ENCODE data around the gene ERG.

The ERG gene

DNA sequence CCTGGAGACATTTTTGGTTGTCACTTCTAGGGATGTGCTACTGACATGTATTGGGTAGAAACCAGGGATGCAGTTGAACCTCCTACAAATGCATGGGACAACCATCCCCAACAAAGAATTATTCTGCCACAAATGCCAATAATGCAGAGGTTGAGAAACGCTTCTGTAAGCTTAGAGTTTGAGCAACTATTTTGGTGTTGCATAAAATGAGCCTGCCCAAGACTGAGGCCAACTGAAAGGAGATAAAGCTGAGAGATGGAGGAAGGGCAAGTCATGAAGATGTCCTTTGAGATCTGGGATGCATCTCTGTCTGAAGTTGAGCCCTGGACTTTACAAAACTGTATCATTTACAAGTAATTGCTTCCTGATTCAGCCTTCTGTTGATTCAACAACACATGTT lies 134.6 kb downstream of the ERG start:
- TF ChIP-seq, protein P1, sequence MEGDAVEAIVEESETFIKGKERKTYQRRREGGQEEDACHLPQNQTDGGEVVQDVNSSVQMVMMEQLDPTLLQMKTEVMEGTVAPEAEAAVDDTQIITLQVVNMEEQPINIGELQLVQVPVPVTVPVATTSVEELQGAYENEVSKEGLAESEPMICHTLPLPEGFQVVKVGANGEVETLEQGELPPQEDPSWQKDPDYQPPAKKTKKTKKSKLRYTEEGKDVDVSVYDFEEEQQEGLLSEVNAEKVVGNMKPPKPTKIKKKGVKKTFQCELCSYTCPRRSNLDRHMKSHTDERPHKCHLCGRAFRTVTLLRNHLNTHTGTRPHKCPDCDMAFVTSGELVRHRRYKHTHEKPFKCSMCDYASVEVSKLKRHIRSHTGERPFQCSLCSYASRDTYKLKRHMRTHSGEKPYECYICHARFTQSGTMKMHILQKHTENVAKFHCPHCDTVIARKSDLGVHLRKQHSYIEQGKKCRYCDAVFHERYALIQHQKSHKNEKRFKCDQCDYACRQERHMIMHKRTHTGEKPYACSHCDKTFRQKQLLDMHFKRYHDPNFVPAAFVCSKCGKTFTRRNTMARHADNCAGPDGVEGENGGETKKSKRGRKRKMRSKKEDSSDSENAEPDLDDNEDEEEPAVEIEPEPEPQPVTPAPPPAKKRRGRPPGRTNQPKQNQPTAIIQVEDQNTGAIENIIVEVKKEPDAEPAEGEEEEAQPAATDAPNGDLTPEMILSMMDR (conservative IDR thresholded peaks at IDR 0.05; ENCODE audit: low read depth) = no peak
- POLR2A ChIA-PET (ENCODE audit: low non-redundant PET) = no interaction called here
- no peak for DNase-seq (ENCODE audit: low spot score)
- CTCF ChIA-PET = no interaction called here
- no peak overlapping the region for H3K27ac ChIP-seq

DNA sequence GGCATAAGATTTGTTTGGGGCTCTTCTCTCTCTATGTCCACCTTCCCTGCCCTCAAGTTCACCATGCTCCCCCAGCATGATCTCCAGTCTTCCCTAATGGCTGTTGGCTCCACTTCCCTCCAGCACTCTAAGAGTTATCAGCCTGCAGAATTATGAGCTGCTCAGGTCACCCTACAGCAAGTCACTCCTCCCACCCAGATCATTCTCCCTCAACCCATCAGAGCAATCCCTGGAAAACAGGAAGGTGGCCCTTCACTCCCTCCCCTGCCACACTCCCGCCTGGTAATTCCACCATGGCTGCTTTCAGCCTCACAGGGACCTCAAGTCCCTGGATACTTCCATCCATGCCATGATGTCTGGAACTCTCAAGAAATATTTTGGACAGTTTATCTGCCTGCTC lies 137.0 kb downstream of the ERG start:
- POLR2A ChIA-PET (ENCODE audit: low non-redundant PET) = no interaction called here

DNA sequence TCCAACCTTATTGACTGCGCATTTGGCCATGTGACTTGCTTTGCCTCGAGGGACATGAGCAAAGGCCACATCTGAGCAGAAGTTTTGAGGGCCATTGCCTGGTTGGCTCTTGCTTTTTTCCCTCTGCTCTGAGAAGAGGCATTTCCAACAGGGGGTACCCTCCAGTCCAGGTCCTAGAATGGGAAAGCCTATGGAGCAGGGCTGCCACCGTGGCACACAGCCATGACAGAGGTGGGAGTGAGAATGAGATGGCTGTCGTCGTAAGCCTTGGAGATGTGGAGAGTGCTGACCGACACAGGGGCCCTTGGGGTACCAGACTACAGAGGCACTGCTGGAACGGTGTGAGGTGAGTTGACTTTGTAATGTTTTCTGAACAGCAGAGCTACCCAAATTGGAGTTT lies 138.4 kb downstream of the ERG start:
- ChIA-PET CTCF (interaction anchor here (0.6 kb wide), 1 partner anchor 148 kb away, joined by 4 read pairs; no protein-coding TSS in a partner anchor), POLR2A (ENCODE audit: low non-redundant PET) (no interaction called here)
- no peak overlapping the region for H3K27ac ChIP-seq
- TF ChIP-seq, protein P1 (conservative IDR thresholded peaks at IDR 0.05; ENCODE audit: low read depth) = no peak
- DNase-seq (ENCODE audit: low spot score) = no peak

More for the DNA sequence above, 137.0 kb downstream of the ERG start:
- DNase-seq (ENCODE audit: low spot score) = no peak
- TF ChIP-seq, protein P1 (conservative IDR thresholded peaks at IDR 0.05; ENCODE audit: low read depth) = no peak
- CTCF ChIA-PET = interaction anchor here (0.6 kb wide), 1 partner anchor 686 kb away, joined by 3 read pairs; no protein-coding TSS in a partner anchor
- no peak overlapping the region for H3K27ac ChIP-seq

DNA sequence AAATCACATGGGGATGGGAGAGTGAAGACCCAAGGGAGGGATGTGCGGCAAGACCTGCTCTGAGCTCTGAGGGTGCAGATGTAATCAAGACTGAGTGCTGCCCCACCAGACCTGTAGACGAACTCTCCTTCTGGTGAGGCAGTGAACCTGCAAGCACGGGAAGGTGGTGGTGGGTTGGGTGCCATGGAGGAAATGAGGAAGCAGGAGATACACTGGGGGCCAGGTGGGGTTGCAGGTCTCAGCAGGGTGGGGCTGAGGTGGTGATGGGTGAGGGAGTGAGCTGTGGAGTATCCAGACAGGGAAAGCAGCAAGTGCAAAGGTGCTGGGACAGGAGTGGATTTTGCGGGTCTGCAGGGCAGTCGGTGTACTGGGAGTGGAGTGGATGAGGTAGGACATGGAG lies 139.2 kb downstream of the ERG start:
- POLR2A ChIA-PET (ENCODE audit: low non-redundant PET) = no interaction called here

DNA sequence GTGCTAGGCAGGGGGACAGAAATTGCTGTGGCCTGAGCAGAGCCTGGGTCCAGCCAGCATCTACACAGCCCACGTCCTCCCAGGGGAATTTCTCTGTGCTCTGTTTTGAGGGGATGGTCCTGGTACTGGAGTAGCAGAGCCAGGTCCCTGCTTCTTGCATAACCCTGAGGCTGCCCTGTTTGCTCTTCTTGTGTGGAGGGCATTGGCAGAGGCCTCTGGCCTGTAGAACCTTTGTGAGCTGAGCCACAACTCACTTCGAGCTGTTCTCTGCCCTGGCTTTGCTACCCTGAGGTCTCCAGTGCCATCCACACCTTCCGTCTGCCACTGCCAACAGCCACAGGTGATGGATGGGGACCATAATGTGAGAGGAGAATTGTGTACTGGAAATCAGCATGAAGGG lies 139.6 kb downstream of the ERG start:
- TF ChIP-seq, protein P1 (conservative IDR thresholded peaks at IDR 0.05; ENCODE audit: low read depth) = no peak
- no peak overlapping the region for H3K27ac ChIP-seq
- ChIA-PET POLR2A (ENCODE audit: low non-redundant PET) (no interaction called here), CTCF (interaction anchor here (0.6 kb wide), 1 partner anchor 21 kb away, joined by 3 read pairs; no protein-coding TSS in a partner anchor)
- no peak for DNase-seq (ENCODE audit: low spot score)

More for the DNA sequence above, 139.2 kb downstream of the ERG start:
- no peak for DNase-seq (ENCODE audit: low spot score)
- CTCF ChIA-PET = interaction anchor here (0.6 kb wide), 1 partner anchor 21 kb away, joined by 3 read pairs; no protein-coding TSS in a partner anchor
- TF ChIP-seq, protein P1 (conservative IDR thresholded peaks at IDR 0.05; ENCODE audit: low read depth) = no peak
- no peak overlapping the region for H3K27ac ChIP-seq

DNA sequence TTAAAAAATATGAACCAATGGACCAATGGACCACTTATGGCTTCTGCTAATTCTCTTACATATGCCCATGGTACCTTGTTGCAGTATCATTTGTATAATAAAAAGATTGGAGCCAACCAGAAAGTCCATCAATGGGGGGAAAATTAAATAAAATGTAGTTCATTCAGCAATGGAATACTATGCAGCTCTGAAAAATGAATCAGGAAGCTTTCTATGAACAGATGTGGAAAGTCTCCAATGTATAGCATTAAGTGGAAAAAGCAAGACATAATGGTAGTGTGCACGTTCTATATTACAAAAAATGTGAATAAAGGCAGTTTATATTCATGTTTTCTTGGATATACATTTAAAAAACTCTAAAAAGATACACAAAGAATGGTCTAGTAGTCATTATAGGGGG lies 140.2 kb downstream of the ERG start:
- H3K27ac ChIP-seq = no peak overlapping the region
- POLR2A ChIA-PET (ENCODE audit: low non-redundant PET) = no interaction called here
- TF ChIP-seq, protein P1 (conservative IDR thresholded peaks at IDR 0.05; ENCODE audit: low read depth) = no peak
- DNase-seq (ENCODE audit: low spot score) = no peak
- CTCF ChIA-PET = interaction anchor here (1.4 kb wide), 1 partner anchor 103 kb away, joined by 4 read pairs; no protein-coding TSS in a partner anchor
